GM19463 (cell line): ENCODE measurements around the gene SUV39H2.
"Not testable (repeated sequence)": the region's sequence is repeated elsewhere in the genome, so short reads cannot be mapped to it uniquely, and the experiment has no call there.

Experiments
- ATAC-seq: cut with Tn5 transposase; IDR thresholded peaks from one replicate; pipeline ENCODE4 v1.9.1; 2021; ENCODE audit warnings: mild to moderate bottlenecking, moderate library complexity; ENCODE audit not compliant: unreplicated experiment

Gene SUV39H2

GRCh38 chr10:14926722-14927416 is 48.2 kb downstream of the SUV39H2 start:
- ATAC-seq, result peak; percentile 94

- ATAC-seq, result no peak
Measured at GRCh38 chr10:14930610-14931009, 51.9 kb downstream of the SUV39H2 start.

- ATAC-seq, result no peak
Measured at GRCh38 chr10:14936584-14936983, 57.9 kb downstream of the SUV39H2 start.

- ATAC-seq, result not testable (repeated sequence)
Measured at GRCh38 chr10:14938971-14939370, 60.3 kb downstream of the SUV39H2 start.

- ATAC-seq, result peak; percentile 89
Measured at GRCh38 chr10:14942147-14942949, 63.7 kb downstream of the SUV39H2 start.

GRCh38 chr10:14942950-14943338 is 64.3 kb downstream of the SUV39H2 start:
- not testable (repeated sequence) for ATAC-seq

DNA sequence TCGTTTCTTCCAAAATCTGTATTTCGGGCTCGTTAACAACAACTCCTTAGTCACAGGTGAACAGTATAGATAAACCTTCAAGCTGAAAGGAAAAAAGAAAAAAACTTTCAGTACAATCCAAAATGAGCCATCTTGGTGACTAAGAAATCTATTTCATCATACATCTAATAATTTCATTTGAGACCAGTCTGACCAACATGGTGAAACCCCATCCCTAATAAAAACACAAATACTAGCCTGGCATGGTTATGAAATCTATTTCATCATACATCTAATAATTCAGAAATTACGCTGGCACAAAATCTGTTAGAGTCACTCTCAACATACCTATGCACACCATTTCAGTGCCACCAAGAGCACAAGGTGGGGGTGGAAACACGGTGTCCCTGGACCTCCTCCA is 66.4 kb downstream of the SUV39H2 start:
- ATAC-seq, result no peak

GRCh38 chr10:14947268-14947667 is 68.6 kb downstream of the SUV39H2 start:
- no peak for ATAC-seq

GRCh38 chr10:14949291-14949690 is 70.6 kb downstream of the SUV39H2 start:
- ATAC-seq, result no peak

- ATAC-seq, result no peak
Measured at GRCh38 chr10:14952851-14953423, 74.3 kb downstream of the SUV39H2 start.

DNA sequence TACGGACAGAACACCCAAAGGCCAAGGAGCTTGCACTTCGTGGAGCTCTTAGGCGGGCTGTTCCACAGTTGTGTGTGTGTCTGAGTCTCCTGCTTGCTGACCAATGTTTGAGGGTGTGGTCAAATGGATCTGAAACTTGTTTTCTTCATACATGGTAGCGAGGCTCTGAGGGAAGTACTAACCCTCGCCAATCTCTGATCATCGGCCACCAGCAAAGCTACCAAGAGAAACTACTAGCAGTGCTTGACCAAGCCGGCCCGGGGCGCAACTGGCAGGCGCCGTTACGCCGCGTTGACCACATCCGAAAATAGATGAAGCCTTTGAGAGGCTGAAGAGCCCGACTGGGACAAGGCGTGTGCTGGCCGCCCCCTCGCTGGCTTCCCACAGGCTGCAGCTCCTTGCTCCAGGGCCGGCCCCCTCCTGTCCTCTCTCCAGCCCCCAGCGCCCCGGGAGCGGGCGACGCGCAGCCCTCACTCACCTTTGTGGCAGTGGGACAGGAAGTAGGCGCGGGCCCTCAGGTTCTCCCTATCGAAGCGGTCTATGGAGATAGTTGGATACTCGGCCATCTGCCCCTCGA is 74.8 kb downstream of the SUV39H2 start:
- peak; percentile 24 for ATAC-seq
